GM21526 (cell line): ENCODE results near the gene GAP43.
"Not testable (repeated sequence)": the region's sequence is repeated elsewhere in the genome, so short reads cannot be mapped to it uniquely, and the experiment has no call there.

Source experiments
- ATAC-seq: cut with Tn5 transposase; IDR thresholded peaks from one replicate; pipeline ENCODE4 v1.9.1; 2021; ENCODE audit warnings: moderate library complexity; ENCODE audit not compliant: unreplicated experiment, low FRiP score

The GAP43 gene

DNA sequence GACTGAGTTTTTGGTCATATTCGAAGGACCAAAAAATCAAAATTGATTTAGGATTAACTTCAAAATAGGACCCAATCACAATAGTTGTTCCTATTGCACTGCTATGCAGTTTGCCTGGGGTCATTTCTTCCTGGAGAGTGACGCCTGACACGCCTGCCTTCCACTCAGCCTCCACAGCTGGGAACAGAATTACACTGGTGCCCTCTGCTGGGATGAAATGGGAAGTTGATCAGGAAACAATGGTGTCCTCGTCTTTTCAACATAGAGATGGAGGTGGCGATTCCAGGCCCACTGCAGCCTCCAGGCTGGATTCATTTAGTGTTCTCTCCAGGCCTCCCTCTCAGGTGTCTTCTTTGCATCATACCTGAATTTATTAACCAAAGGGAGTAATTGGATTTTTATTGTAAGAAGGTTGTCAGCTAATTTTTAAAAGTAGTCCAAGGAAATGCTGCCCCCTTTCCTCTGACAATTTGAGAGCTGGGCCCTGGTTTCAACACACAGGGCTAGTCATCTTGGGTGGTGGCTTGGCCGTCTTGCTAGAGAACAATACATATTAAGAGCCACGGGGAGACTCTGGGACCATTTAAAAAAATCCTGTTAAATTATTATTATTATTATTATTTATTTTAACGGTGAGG, 69.7 kb downstream of the GAP43 start:
- peak; percentile 96 for ATAC-seq

DNA sequence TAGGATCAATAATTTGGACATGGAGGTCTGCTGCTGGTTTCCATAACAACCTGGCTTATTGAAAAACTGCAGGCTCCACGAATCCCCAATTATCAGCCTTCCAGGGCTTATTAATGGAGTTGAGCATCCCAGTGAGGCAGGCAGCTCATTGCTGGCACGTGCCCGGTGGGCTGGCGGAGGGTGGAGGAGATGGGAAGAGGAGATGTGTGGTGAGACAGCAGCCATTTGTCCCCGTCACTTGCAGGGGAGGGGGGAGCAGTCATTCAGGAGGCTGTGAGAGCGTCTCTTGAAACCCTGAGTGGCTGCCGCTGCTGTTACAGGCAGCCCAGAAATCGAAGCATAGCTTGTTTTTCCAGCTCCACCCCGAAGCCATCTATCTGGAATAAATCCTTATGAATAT, 70.6 kb downstream of the GAP43 start:
- ATAC-seq, result no peak

DNA sequence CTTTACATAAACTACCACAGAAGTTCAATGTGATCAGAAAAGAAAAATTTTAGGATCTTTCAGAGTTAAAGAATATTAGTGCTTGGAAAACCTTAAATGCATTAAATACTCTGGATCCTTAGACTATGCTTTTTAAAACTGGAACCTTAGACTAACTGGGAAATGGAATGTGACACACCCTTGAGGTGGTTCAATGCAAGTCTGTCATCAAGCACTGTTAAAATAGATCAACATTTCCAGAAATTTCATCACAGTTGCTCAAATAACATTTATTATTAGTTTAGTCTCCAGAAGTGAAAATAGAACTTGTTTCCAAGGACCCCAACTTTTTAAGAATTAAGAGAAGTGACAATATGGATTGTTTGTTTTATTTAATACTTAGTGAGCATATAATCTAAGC, 71.8 kb downstream of the GAP43 start:
- no peak for ATAC-seq

DNA sequence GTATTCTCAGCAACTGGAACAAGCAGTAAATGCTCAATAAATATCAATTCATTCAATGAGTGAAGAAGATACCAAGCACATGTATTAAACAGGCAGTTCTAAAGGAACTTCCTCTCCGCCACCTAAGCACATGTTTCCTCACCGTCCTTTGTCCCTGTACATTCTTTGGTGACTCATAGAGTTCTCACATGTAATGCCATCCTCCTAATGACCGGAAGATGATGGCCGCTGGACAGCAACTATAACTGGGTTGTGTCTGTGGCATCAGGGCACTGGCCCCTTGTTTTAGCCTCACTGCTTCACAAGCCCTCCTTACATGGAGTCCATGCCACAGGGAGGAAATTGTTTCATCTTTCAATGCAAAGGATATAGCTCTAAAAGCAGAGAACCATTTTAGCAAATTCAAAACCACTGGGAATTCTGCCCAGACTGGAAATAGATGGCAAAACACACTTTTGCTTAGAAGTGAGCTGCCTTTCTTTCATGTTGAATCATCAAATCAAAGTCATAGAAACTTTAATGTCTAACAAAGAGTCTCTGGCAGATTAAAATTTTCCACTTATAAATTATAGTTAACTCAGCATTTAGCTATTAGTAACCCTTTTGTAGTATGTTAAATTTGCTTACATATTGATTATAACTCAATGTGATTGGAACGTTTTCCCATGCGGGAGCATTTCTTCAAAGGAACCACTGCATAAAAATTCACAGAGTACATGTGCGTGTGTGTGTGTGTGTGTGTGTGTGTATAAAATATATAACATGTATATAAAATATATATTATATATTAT, 74.1 kb downstream of the GAP43 start:
- ATAC-seq, result no peak

DNA sequence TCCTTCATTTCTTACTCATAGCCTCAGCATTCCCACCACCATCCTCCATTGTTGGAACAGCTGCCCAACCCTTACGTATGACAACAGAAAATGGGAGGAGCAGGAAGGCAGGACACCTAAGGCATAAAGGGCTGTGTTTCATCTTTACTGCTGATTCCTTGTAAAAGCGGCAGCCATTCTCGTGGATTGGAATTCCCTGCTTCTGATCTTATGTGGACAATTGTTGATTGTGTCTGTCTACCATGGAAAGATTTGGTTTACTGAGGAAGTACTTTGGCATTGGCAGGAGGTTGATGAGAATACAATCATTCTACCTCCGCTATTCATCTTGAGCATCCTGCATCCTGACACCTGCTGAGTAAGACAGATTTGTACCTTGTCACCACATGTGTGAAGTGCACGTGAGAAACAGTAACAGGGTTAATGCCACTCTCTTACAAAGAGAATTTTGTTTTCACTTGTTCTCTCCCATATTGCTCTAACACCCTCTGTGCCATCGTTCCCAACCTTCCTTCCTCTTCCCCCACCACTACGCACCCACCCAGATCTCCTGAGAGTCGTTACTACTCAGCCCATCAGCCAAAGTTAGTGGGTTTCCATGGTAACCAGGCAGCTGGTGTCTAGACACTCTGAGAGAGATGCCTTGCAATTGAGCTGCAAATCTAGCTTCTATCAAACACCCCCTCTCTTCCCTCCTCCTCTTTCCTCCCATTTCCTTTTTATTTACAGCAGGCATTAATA, 75.7 kb downstream of the GAP43 start:
- ATAC-seq, result no peak

DNA sequence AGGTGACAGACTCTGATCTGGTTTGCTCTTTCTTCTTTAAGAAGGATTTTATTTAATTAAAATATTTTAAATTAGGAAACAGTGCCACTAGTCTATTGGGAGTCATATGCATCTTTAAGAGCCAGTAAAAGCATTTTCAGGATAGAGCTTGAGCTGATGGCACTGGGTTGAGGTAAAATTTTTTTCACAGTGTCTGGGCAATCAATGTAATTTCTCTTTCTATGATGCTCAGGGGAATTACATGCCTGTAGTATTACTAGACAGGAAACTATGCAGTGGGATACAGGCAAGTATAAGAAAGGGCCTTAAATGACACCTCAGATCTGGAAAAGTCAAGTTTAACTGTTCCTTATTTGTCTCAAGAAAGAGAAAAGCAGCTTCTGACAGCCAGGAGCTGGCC, 76.4 kb downstream of the GAP43 start:
- ATAC-seq, result no peak

DNA sequence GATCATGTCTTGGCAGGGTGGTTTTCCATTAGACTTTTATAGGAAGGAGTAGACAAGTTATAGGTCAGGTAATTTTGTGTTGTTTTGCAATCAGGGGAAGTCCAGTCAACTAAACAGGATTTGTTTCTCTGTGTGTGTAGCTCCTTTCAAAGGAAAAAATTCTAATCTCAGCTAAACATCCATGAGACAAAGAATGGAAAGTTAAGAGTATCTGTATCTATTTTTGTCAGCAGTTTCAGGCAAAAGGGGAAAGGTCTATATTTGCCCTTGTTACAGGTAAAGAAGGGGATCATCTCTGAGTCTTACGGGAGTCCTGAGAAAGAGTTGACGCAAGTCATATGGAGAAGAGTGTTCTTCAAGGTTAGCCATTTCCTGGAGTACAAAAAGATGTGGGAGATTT, 79.3 kb downstream of the GAP43 start:
- ATAC-seq, result no peak

DNA sequence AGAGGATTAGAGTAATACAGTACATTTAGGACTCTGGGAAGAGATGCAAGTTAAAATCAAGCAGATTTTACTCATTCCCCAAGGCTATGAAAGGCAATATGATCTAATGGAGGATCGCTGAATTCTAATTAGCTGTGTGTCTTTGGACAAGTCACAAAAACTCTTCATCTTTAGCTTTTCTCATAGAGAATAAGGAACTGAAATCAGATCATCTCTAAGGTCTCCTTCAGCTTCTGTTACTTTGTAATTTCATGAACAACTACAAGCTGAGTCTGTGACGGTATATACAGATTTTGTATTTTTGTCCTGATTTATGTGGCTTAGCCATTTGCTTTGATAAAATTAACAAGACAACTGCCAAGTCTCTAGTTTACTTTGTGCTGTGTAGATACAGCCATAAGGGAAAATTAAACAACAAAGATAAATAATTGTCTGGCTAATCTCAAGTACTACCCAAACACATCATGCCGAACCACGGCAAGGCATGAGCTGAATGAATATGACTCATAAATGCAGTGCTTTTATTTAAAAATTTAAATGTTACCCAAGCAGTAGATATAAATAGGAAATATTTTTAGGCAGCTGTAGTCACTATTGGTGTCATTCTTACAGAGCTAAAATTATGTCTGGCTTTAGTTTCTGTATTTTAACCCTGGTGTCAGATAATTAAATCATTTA, 81.5 kb downstream of the GAP43 start:
- ATAC-seq, result peak; percentile 66

DNA sequence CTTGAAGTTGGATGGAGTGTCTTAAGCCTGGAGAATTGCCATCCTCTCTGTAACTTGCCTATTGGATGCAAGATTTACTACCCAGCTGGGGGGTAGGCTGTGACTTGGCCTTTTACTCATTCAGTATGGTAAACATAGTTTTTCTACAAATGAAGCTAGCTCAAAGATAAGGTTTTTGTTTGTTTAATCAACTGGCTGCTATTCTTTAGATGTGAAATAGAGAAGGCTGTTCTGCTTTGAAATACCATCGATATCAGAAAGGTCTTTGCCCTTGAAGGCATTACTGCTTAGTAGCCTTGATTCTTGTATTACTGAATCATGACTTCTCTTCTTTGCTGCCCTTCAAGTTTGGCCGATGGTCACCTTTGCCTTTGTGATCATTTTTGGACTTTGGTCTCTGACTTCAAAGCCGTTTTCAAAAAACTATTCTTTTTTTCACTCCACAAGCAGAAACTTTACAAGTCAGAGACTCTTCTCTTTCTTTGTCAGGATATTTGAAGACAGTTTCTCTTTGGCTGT, 83.1 kb downstream of the GAP43 start:
- no peak for ATAC-seq

DNA sequence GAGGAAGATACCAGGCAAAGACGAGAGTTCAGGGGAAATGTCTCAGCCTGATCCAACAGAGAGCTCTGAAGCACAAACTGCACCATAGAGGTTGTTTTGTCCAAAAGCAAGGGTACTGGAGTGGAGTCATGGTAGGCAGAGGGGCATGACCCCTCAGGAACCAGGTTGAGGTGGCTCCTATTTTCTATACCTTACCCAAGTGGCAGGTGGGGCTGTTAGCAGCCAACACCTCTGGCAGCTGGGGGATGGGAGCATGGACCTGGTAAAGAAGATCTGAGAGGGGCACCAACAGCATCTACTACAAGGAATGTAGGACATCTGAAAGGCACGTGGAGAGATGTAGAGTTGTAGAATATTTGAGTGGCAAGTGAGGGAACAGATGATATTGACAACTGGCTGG, 85.2 kb downstream of the GAP43 start:
- ATAC-seq, result no peak

DNA sequence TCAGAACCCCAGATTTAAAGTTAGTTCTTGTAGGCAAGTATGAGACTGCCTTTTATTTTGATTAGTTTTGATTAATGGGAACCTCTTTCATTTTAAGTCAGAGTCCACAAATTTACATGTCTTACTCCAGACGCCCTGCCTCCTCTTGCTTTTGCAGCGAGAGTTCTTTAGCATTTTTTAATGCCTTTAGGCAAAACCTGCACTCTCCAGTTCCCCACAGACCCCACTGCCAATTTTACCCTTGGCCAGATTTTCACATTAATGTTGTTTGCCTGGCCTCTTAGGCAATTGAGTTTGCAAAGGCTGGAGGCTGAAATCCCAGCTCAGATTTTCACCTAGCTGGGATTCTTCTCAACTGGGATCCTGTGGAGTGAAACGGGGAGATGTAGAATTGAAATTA, 85.8 kb downstream of the GAP43 start:
- no peak for ATAC-seq

DNA sequence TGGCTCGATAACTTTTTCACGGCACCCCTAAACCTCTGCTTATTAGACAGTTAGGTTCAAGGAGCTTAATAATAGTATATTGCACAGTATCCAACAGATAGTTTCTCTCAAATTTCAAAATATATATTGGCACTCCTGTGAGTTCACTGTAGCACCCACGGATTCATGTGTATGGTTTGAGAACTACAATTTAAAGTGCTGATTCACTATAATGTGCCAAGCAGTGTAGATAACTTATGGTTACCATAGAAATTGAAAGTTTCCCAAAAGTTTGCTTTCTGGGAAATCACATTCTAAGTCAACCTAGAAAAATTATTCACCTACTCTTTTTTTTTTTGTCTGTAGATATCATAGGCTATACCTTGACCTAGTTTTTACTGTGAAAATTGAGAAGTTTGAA, 86.6 kb downstream of the GAP43 start:
- no peak for ATAC-seq

DNA sequence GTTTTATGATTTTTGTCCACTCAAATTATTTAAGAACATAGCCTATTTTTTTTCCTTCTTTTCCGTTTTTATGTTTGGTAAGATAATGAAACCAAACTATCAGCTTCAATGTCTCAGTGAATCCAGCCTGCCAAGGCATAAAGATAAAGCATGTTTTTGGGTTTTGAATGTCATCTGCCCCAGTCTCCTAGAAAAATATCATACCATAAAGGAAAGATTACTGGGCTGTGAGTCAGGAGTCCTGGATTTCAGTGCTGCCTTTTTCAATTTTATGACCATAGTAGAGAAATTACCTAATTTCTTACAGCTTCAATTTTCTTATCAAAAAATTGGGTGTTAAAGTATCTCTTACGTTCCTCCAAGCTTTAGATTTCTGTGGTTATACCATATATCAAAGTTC, 87.5 kb downstream of the GAP43 start:
- no peak for ATAC-seq

DNA sequence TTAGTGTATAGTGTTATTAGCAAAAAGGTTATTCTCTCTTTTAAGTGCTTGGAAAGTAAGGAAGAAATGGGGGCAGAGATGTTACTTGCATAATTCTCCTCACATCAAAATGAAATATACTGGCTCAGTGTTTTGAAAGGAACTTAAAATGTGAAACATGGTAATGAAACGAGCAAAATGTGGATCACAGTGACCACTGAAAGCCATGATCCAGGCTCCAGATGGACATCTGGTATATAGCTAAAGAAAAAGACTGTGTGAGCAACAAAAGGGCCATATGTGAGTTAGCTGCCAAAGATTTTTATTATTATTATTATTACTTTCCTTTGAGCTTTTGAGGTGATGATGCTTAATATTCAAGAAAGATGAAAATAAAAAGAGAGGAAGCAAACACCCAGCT, 89.6 kb downstream of the GAP43 start:
- no peak for ATAC-seq

DNA sequence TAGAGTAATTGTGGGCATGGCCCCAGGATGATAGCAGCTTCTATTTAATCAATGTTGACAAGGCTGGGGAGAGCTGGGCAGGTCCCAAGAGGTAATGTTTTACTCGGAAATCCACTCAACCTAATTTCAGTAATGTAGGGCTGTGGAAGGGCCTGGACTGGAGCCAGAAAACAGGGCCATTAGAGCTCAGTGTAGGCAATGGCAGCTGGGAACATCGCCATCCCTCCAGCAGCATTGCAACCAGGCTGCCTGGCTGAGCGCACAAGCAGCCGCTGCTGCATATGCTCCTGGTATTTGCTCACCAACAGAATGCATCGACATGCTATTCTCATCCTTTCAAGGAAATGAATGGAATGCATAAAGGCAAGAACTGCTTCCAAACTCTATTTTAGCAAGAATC, 90.0 kb downstream of the GAP43 start:
- no peak for ATAC-seq

DNA sequence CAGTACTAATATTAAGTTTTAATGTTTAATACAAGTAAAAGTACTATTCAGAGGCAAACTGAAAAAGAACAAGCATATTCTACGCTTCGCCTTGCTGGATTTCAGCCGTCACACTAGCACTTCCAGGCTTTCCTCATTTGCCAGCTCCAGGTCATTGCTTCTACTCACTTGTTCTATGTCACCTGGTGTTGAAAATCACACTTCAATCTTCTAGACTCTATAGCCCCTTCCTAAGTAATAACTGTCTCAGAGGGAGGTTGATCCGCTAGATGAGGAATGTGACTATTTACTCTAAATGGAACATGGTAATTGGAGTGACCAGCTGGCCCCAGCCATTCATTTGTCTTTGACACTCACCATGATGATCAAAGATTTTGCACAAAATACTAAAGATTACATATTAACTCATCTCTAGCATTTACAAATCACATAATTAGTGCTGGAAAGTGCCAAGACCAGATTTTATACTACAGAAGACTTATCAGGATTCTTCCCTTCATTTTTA, 92.0 kb downstream of the GAP43 start:
- no peak for ATAC-seq

DNA sequence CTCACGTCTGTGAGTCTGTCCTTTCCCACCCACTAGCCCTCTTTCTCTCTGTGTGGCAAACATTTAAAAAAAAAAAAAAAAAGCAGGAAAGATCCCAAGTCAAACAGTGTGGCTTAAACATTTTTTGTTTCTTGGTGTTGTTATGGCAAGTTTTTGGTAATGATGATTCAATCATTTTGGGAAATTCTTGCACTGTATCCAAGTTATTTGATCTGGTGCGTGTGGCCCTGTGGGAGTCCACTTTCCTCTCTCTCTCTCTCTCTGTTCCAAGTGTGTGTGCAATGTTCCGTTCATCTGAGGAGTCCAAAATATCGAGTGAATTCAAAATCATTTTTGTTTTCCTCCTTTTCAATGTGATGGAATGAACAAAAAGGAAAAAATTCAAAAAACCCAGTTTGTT, 97.7 kb downstream of the GAP43 start:
- ATAC-seq, result no peak

DNA sequence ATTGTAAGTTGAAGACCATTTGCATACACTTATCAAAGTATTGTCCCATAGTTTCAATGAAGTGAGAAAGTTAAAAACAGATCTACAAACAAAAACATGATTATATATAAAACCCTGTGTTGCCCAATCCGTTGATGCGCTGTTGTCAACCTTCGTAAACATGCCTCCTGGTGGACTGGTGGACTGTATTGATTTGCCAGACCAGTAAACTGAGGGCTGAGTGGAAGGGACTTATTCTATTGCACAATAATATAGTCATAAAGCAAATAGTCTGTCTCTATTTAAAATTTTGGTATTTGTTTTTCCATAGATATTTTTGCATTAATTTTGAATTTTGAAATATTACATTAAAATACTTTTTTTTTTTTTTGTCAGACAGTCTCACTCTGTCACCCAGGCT, 102.5 kb downstream of the GAP43 start:
- no peak for ATAC-seq

DNA sequence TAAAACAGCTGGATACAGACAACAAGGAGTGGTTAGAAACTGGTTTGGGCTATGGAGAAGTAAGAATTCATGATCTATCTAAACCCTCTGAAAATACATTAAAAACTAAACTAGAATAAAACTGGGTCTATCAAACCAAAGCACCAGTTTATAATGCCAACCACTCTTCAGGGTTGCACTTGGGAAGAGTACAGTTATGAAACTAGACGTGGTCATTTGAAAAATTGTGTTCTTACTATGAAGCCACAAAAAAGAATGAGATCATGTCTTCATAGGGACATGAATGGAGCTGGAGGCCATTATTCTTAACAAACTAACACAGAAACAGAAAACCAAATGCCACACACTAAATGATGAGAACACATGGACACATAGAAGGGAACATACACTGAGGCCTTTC, 103.8 kb downstream of the GAP43 start:
- ATAC-seq, result no peak

DNA sequence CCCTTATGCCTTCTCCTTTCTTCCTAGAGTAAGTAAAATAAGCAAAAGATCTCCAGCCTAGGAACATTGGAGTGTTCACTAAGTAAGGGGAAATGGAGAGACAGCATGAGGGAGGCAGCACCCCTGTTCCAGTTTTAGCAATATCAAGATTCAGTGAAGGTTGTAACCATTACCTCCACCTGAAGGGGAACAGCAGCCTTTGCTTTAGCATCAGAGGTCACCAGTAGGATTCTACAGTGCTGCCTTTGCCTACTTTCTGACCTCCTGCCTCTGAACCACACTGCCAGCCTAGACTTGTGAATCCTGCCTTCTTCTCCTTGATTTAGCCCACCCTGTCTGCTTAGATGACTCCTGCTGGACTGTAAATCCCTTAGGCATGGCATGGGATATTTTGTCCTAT, 104.7 kb downstream of the GAP43 start:
- no peak for ATAC-seq

DNA sequence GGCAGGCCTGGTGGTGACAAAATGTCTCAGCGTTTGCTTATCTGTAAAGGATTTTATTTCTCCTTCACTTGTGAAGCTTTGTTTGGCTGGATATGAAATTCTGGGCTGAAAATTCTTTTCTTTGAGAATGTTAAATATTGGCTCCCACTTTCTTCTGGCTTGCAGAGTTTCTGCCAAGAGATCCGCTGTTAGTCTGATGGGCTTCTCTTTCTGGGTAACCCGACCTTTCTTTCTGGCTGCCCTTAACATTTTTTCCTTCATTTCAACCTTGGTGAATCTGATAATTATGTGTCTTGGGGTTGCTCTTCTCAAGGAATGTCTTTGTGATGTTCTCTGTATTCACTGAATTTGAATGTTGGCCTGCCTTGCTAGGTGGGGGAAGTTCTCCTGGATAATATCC, 113.0 kb downstream of the GAP43 start:
- ATAC-seq, result not testable (repeated sequence)
